SK-N-MC (cell line): ENCODE data around the gene TBC1D7.
A peak's percentile ranks its signal among the peaks of the same experiment; 100 is the strongest.

Experiments
- DNase-seq: peaks from one replicate; pipeline ENCODE4 v3.0.0-alpha.2; 2011; ENCODE audit warnings: low read depth, low spot score
- H3K27ac ChIP-seq: fragments of 200-600 bp; sonication (generic); 2 replicates; pipeline ENCODE4 v1.5.1; 2016; ENCODE audit warnings: mixed run types
- H3K36me3 ChIP-seq: fragments of 200-600 bp; sonication (generic); 2 replicates; pipeline ENCODE4 v1.6.1; 2017; ENCODE audit warnings: antibody characterized with exemption, low read length, mixed read lengths; ENCODE audit not compliant: insufficient read depth
- H3K4me3 ChIP-seq: fragments of 200-600 bp; sonication (generic); 2 replicates; pipeline ENCODE4 v1.5.1; 2016
- H3K9ac ChIP-seq: fragments of 200-600 bp; sonication (generic); 2 replicates; pipeline ENCODE4 v1.8.0; 2017; ENCODE audit warnings: mixed run types, mixed read lengths; ENCODE audit not compliant: insufficient read length
- H3K9me3 ChIP-seq: fragments of 200-600 bp; sonication (generic); 2 replicates; pipeline ENCODE4 v1.6.1; 2017; ENCODE audit warnings: low read depth, mild to moderate bottlenecking, antibody characterized with exemption, low read length, moderate library complexity, mixed read lengths
- EZH2 ChIP-seq: fragments of 200-600 bp; sonication (generic); IDR thresholded peaks from one replicate; pipeline ENCODE4 v1.6.1; 2017; ENCODE audit warnings: antibody characterized with exemption
- FOXP2 ChIP-seq: optimal IDR thresholded peaks from 2 replicates; pipeline ENCODE3; 2011; ENCODE audit warnings: mild to moderate bottlenecking, moderate library complexity; ENCODE audit not compliant: insufficient read depth; ENCODE audit errors: extremely low read length, control extremely low read depth
- POLR2AphosphoS5 ChIP-seq: IDR thresholded peaks from 2 replicates; pipeline ENCODE4 v1.6.1; 2012; ENCODE audit warnings: mild to moderate bottlenecking, low read depth, low read length, borderline replicate concordance

Gene TBC1D7

DNA sequence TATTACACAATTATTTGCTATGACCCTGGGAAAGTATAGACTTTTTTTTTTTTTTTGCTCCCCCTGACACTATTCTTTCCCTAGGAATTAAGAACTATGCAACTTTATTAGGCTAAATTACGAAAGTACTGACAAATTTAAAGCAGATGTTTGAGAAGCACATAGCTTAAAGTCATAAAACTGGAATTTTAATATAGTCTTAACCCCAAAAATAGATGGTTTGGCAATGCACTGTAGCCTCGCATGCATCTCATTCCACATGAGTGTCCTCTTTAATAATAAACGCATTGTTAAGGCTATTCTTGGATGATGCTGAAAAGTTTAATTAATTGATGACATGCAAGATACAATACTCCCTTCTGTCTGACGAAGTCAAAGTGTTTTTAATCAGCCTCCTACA, 49.3 kb downstream of the TBC1D7 start:
- no peaks in the 10 kb centered on the region for H3K9me3 ChIP-seq
- H3K36me3 ChIP-seq = no peaks in the 10 kb centered on the region
- no peak overlapping the region for H3K9ac ChIP-seq
- peak overlapping the region; percentile 27; the same call in 1 of the 2 replicates for H3K27ac ChIP-seq
- H3K4me3 ChIP-seq = peak overlapping the region; percentile 14; the same call in 1 of the 2 replicates
- TF ChIP-seq EZH2 (no peak), FOXP2 (no peak), POLR2AphosphoS5 (no peak; the same call in 1 of the 2 replicates)
- peak; percentile 81 for DNase-seq

DNA sequence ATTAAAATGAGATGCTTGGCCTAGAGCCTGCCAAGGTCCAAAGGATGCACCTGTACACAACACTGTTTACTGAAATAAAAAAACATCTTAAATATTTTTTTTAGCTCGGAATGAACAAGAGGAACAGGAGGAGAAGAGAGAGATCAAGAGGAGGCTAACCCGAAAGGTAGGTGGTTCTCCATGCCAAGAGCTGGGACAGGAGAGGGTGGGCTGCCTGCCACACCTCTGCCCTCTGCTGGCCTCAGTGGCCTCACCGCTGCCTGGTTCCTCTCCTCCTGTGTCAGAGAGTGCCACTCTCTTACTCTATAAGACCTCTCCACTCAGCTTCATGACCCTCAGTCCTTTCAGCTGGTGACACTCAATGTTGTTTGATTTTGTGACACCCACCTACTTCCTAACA, 50.2 kb downstream of the TBC1D7 start:
- Histone ChIP-seq H3K27ac (no peak overlapping the region), H3K9me3 (no peaks in the 10 kb centered on the region), H3K36me3 (no peaks in the 10 kb centered on the region), H3K4me3 (no peak overlapping the region), H3K9ac (no peak overlapping the region)
- DNase-seq = no peak
- TF ChIP-seq EZH2 = no peak
- no peak for TF ChIP-seq FOXP2
- no peak for TF ChIP-seq POLR2AphosphoS5

DNA sequence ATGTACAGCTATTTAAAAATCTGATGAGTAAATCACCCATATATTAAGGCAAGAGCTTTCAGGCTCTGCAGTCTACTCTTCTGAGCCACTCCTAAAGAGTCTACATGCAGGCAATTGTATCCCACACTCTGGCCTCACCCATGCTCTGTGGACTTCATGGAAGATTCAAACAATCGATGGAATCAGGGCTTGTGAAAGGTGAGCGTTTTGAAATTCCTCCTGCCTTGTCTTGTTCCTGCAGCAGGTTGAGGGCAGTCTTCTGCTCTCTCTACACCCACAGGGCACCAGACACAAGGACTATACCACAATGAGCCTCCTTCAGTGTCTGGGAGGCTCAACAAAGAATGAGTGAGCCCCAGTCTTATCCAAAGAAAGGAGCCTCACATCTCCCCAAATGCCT, 51.1 kb downstream of the TBC1D7 start:
- Histone ChIP-seq H3K9me3 (no peaks in the 10 kb centered on the region), H3K27ac (no peak overlapping the region), H3K4me3 (no peak overlapping the region), H3K9ac (no peak overlapping the region), H3K36me3 (no peaks in the 10 kb centered on the region)
- DNase-seq = no peak
- no peak for TF ChIP-seq EZH2
- TF ChIP-seq FOXP2 = no peak
- no peak for TF ChIP-seq POLR2AphosphoS5

DNA sequence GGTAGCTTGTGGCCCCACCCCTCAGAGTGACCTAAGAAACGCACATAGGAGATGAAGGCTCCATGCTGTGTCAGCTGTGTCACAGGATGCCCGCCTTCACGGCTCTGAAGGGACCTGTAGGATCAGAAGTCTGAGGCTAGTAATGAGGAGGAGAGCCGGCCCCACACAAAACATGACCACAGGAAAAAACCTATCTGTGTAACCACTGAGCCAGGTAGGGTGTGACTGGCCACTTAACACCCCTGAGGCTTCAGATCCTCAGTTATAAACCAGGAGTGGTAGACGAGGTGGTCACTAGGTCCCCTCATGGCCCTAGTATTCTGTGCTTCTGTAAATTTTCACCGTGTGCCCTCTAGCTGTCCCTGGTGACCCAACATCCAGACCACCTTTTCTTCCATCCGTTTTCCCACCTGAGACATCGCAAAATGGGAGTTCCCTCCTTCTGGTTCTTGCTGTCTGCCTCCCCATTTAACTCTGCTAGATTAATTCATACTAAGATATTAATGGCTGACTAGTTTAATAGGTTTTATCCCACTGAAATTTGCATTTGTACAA, 52.8 kb downstream of the TBC1D7 start:
- Histone ChIP-seq H3K9me3 (no peaks in the 10 kb centered on the region), H3K4me3 (no peak overlapping the region), H3K9ac (no peak overlapping the region), H3K36me3 (no peaks in the 10 kb centered on the region), H3K27ac (no peak overlapping the region)
- no peak for TF ChIP-seq EZH2
- TF ChIP-seq POLR2AphosphoS5 = no peak
- TF ChIP-seq FOXP2 = no peak
- no peak for DNase-seq

DNA sequence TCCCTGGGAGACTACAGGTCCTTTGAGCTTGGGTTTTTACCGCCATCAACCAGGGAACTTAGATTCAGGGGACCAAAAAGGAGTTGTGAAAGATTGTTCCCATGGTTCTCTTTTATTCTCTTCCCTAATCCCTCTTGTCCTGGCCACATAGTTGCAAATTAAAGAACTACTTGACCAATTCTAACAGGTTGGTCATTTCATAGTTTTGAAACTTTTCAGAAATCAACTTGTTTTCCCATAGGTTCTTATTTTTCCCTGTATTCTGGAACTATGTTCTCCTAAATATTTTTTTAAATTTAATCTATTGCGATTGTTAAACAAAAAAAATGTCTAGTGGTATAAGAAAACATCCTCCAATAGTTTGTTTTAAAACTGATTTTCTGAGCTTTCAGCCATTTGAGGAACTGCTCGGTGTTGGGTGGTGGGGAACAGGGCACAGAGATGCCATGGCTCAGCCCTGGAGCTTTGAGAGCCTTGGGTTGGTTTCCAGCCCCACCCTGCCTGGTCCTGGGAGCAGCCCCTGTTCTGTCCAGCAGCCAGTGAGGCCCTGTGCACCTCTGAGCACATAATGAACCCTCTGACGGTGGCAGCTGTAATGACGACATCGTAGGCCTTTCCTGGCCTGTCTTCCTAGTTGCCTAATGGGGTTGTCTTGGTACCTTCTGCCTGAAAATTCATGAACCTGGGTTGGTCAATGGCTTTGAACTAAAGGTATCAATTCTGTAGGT, 53.5 kb downstream of the TBC1D7 start:
- TF ChIP-seq POLR2AphosphoS5 (no peak), EZH2 (no peak), FOXP2 (no peak)
- no peak overlapping the region for H3K4me3 ChIP-seq
- H3K36me3 ChIP-seq = no peaks in the 10 kb centered on the region
- H3K9ac ChIP-seq = no peak overlapping the region
- DNase-seq = no peak
- H3K9me3 ChIP-seq = no peaks in the 10 kb centered on the region
- no peak overlapping the region for H3K27ac ChIP-seq

DNA sequence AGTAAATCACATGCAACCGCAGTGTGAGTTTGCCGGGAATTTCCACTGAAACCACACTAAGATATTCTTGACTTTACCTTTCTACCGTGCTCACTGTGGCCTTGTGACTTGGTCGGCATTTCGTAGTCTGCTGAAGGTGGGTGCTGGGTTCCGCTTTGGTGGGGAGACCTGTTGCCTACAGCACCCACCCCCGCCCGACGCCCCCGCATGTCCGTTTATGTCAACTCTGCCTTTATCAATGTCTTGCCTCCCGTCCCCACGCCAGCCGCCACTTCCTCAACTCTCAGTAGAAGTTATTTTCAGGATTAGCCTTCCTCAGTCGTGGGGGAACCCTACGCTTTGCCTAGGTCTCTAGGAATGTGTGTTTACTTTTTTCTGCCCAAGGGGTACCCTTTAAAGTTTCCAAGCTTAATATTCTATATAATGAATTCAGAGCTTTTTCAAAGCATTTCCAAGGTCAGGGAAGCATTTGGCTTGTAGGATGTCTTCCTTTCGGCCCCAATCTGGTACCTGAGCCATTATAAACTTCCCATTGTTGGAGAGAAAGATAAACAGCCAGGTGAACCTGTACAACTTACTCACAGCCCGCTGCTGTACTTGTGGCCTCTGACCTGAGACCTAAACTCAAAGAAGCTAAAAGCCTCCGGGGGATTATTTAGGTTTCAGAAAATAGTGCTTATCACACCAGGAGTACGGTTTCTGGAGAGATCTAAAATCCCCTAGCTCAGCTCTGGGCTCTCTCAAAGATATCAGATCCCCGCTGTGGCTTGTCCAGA, 54.2 kb downstream of the TBC1D7 start:
- no peak for DNase-seq
- Histone ChIP-seq H3K27ac (no peak overlapping the region), H3K36me3 (no peaks in the 10 kb centered on the region), H3K9ac (no peak overlapping the region), H3K9me3 (no peaks in the 10 kb centered on the region), H3K4me3 (no peak overlapping the region)
- no peak for TF ChIP-seq FOXP2
- no peak for TF ChIP-seq EZH2
- TF ChIP-seq POLR2AphosphoS5 = no peak

DNA sequence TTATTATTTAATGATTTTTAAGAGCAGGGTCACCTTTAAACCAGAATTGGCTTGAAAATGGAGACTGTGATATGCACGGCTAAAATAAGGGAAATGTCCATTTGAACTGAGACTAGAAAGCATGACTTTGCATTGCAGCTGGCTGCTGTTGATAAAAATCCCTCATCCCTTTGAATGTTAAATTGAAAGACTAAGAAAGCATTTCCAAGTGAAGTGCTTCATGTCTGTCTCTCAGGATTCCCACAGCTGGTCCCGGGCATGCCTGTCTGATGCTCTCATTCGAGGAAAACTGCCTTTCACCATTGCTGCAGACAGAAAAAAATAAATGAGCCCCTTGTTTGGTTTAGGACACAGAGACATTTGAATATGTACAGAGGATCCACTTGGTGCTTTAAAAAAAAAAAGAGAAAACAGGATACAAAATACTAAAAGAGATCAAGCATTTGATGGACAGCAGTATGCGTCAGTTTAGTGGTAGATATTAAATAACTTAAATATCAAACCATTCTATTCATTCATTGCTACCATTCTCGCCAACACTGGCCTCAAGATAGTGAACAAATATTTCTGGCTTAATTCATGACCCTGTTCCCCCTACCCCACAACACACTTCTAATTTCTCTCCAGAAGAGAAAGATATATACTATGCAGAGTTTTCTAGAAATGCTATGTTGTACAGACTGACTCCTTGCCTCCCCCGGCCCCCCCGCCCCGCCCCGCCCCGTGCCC, 55.0 kb downstream of the TBC1D7 start:
- Histone ChIP-seq H3K9me3 (no peaks in the 10 kb centered on the region), H3K9ac (no peak overlapping the region), H3K27ac (no peak overlapping the region), H3K36me3 (no peaks in the 10 kb centered on the region), H3K4me3 (no peak overlapping the region)
- no peak for DNase-seq
- TF ChIP-seq EZH2 = no peak
- no peak for TF ChIP-seq FOXP2
- no peak for TF ChIP-seq POLR2AphosphoS5
